ENCODE results near the gene CCDC158.

The CCDC158 gene

DNA sequence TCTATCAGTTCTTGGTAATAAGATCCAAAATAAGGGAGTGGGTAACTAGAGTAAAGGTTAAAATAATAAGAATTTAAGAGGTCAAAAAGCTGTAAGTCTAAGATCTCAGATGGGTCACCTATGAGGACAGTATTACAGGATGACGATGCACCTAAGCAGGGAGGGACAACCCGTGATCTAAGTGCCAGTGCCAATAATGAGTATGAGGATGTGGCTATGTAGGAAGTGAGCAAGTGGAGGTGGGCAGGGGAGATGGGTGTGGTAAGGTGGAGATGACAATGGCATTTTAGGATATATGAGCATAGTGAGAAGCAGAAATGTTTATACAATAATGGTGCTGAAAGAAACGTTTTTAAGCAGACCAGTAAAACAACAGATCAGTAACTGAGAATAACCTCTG lies 19.3 kb downstream of the CCDC158 start:
- Histone ChIP-seq H3K27me3 (ENCODE audit: low read length) (no peaks in the 10 kb centered on the region), H3K79me2 (ENCODE audit: insufficient read depth, low read length) (no peaks in the 10 kb centered on the region), H4K20me1 (ENCODE audit: low read depth, low read length) (no peaks in the 10 kb centered on the region), H3F3A (ENCODE audit: insufficient read depth) (no peaks in the 10 kb centered on the region), H3K36me3 (ENCODE audit: low read length) (no peaks in the 10 kb centered on the region), H3K9me2 (replicated peaks; ENCODE audit: insufficient read depth, low read length) (no peaks in the 10 kb centered on the region), H3K4me2 (ENCODE audit: low read depth, low read length, poor library complexity, severe bottlenecking) (no peak overlapping the region), H3K4me3 (ENCODE audit: insufficient read depth, low read length, poor library complexity, severe bottlenecking) (no peak overlapping the region), H3K9me3 (ENCODE audit: insufficient read depth, low read length) (no peaks in the 10 kb centered on the region), H2AFZ (ENCODE audit: low read depth, low read length, severe bottlenecking) (no peak overlapping the region), H3K9ac (ENCODE audit: low read length) (no peak overlapping the region), H3K27ac (ENCODE audit: low read depth, low read length) (no peak overlapping the region)
- TF ChIP-seq, protein P1, sequence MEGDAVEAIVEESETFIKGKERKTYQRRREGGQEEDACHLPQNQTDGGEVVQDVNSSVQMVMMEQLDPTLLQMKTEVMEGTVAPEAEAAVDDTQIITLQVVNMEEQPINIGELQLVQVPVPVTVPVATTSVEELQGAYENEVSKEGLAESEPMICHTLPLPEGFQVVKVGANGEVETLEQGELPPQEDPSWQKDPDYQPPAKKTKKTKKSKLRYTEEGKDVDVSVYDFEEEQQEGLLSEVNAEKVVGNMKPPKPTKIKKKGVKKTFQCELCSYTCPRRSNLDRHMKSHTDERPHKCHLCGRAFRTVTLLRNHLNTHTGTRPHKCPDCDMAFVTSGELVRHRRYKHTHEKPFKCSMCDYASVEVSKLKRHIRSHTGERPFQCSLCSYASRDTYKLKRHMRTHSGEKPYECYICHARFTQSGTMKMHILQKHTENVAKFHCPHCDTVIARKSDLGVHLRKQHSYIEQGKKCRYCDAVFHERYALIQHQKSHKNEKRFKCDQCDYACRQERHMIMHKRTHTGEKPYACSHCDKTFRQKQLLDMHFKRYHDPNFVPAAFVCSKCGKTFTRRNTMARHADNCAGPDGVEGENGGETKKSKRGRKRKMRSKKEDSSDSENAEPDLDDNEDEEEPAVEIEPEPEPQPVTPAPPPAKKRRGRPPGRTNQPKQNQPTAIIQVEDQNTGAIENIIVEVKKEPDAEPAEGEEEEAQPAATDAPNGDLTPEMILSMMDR (IDR thresholded peaks at IDR 0.05; ENCODE audit: insufficient read depth, low read length, poor library complexity, severe bottlenecking), result no peak
- no peak for TF ChIP-seq EZH2phosphoT487 (conservative IDR thresholded peaks at IDR 0.05; ENCODE audit: low read length)

DNA sequence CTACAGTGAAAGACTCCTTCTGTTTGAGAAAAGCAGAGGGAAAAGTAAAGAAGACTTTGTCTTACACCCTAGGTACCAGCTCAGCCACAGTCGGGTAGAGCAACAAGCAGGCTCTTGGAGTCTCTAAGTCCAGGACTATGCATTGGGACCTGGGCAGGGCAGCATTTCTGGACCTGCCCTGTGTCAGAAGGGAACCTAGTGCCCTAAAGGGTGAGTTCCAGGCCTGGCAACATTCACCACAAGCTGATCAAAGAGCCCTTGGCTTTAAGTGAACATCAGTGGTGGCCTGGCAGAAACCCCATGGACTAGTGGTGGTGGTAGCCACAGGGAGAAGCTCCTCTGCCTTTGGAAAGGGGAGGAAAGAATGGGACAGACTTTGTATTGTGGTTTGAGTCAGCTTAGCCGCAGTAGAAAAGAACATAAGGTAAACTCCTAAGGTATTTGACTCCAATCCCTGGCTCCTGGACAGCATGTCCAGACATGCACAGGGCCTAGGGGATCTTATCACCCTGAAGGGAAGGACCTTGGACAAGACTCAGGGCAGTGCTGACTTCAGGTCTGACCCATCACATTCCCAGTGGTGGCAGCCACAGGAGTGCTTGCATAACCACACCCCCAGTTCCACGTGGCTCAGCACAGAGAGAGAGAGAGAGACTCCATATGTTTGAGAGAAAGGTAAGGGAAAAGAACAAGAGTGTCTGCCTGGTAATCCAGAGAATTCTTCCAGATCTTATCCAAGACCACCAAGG lies 32.6 kb downstream of the CCDC158 start:
- no peak overlapping the region for H3K4me2 ChIP-seq (ENCODE audit: low read depth, low read length, poor library complexity, severe bottlenecking)

DNA sequence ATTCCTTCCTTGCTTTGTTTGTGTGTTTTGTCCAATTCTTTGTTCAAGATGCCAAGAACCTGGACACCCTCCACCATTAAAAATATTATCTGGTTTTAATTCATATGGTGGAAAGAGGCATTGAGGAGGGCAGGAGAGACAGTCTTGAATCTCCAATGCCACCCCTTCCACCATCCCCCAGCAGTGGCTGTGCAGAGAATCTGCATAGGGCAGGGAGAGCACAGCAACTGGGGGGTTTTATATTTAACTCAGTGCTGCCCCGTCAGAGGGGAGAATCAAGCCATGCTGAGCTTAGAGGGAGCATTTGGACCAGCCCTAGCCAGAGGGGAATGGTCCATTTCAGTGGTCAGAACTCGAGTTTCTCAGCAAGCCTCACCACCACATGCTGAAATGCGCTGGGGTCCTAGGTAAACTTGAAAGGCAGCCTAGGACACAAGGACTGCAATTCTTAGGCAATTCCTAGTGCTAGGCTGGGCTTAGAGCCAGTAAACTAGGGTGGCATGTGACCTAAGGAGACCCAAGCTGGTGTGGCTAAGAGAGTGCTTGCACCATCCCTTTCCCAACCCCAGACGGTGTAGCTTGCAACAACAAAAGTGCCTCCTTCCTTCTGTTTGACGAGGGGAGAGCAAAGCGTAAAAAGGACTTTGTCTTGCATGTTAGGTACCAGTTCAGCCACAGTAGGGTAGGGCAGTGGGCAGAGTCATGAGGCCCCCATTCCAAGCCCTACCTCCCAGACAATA lies 34.2 kb downstream of the CCDC158 start:
- Histone ChIP-seq H3K79me2 (ENCODE audit: insufficient read depth, low read length) (no peaks in the 10 kb centered on the region), H3K4me2 (ENCODE audit: low read depth, low read length, poor library complexity, severe bottlenecking) (no peak overlapping the region), H3K9me3 (ENCODE audit: insufficient read depth, low read length) (no peaks in the 10 kb centered on the region), H3K9ac (ENCODE audit: low read length) (no peak overlapping the region), H3K27ac (ENCODE audit: low read depth, low read length) (no peak overlapping the region), H4K20me1 (ENCODE audit: low read depth, low read length) (no peaks in the 10 kb centered on the region), H3F3A (ENCODE audit: insufficient read depth) (no peaks in the 10 kb centered on the region), H3K9me2 (replicated peaks; ENCODE audit: insufficient read depth, low read length) (no peaks in the 10 kb centered on the region), H3K36me3 (ENCODE audit: low read length) (no peaks in the 10 kb centered on the region), H2AFZ (ENCODE audit: low read depth, low read length, severe bottlenecking) (no peak overlapping the region), H3K27me3 (ENCODE audit: low read length) (no peaks in the 10 kb centered on the region), H3K4me3 (ENCODE audit: insufficient read depth, low read length, poor library complexity, severe bottlenecking) (no peak overlapping the region)
- TF ChIP-seq EZH2phosphoT487 (conservative IDR thresholded peaks at IDR 0.05; ENCODE audit: low read length), result no peak

More for the DNA sequence above, 32.6 kb downstream of the CCDC158 start:
- Histone ChIP-seq H3K27ac (ENCODE audit: low read depth, low read length) (no peak overlapping the region), H3K79me2 (ENCODE audit: insufficient read depth, low read length) (no peaks in the 10 kb centered on the region), H3K9ac (ENCODE audit: low read length) (no peak overlapping the region), H3K9me2 (replicated peaks; ENCODE audit: insufficient read depth, low read length) (no peaks in the 10 kb centered on the region), H2AFZ (ENCODE audit: low read depth, low read length, severe bottlenecking) (no peak overlapping the region), H3K4me3 (ENCODE audit: insufficient read depth, low read length, poor library complexity, severe bottlenecking) (no peak overlapping the region), H3K27me3 (ENCODE audit: low read length) (no peaks in the 10 kb centered on the region), H3F3A (ENCODE audit: insufficient read depth) (no peaks in the 10 kb centered on the region), H3K9me3 (ENCODE audit: insufficient read depth, low read length) (no peaks in the 10 kb centered on the region), H3K36me3 (ENCODE audit: low read length) (no peaks in the 10 kb centered on the region), H4K20me1 (ENCODE audit: low read depth, low read length) (no peaks in the 10 kb centered on the region)
- TF ChIP-seq, protein P1 (IDR thresholded peaks at IDR 0.05; ENCODE audit: insufficient read depth, low read length, poor library complexity, severe bottlenecking), result no peak
- TF ChIP-seq EZH2phosphoT487 (conservative IDR thresholded peaks at IDR 0.05; ENCODE audit: low read length), result no peak

DNA sequence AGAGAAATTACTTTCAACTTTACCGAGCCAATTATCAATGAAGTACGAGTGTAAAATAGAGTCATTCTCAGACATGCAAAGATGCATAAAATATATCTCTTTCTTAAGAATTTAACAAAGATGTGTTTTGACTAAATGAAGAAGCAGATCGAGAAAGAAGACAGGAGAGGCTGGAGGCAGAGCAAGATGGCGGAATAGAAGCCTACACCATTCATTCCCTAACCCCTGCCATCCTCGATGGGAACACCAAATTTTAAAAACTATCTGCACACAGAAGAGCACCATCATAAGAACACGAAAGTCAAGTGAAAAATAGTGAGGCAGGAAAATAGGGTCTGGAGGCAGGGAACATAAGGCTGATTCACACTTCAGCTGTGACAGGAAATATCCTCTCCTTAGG lies 35.0 kb downstream of the CCDC158 start:
- TF ChIP-seq EZH2phosphoT487 (conservative IDR thresholded peaks at IDR 0.05; ENCODE audit: low read length), result no peak
- TF ChIP-seq, protein P1 (IDR thresholded peaks at IDR 0.05; ENCODE audit: insufficient read depth, low read length, poor library complexity, severe bottlenecking), result no peak
- no peak overlapping the region for H3K9ac ChIP-seq (ENCODE audit: low read length)
- H2AFZ ChIP-seq (ENCODE audit: low read depth, low read length, severe bottlenecking), result no peak overlapping the region
- no peaks in the 10 kb centered on the region for H3K79me2 ChIP-seq (ENCODE audit: insufficient read depth, low read length)
- H3K4me3 ChIP-seq (ENCODE audit: insufficient read depth, low read length, poor library complexity, severe bottlenecking), result no peak overlapping the region
- H3K9me3 ChIP-seq (ENCODE audit: insufficient read depth, low read length), result no peaks in the 10 kb centered on the region
- H4K20me1 ChIP-seq (ENCODE audit: low read depth, low read length), result no peaks in the 10 kb centered on the region
- H3K27ac ChIP-seq (ENCODE audit: low read depth, low read length), result no peak overlapping the region
- no peak overlapping the region for H3K4me2 ChIP-seq (ENCODE audit: low read depth, low read length, poor library complexity, severe bottlenecking)
- H3F3A ChIP-seq (ENCODE audit: insufficient read depth), result no peaks in the 10 kb centered on the region
- no peaks in the 10 kb centered on the region for H3K27me3 ChIP-seq (ENCODE audit: low read length)
- H3K9me2 ChIP-seq (replicated peaks; ENCODE audit: insufficient read depth, low read length), result no peaks in the 10 kb centered on the region
- H3K36me3 ChIP-seq (ENCODE audit: low read length), result no peaks in the 10 kb centered on the region
